Mesendoderm (in vitro differentiated cells): ENCODE data around the gene UBAC1.

Source experiments
- DNase-seq: peaks from one replicate; pipeline ENCODE4 v3.0.0; 2013
- H2AK5ac ChIP-seq: 2 replicates; pipeline ENCODE4 v1.6.1; 2013; ENCODE audit warnings: low read length, inconsistent platforms
- H2BK120ac ChIP-seq: 2 replicates; pipeline ENCODE4 v1.6.1; 2013; ENCODE audit warnings: low read depth, mild to moderate bottlenecking, low read length, moderate library complexity, mixed read lengths
- H2BK15ac ChIP-seq: replicated peaks from 2 replicates; pipeline ENCODE4 v1.6.1; 2013; ENCODE audit warnings: low read depth, mild to moderate bottlenecking, moderate library complexity
- H2BK5ac ChIP-seq: 2 replicates; pipeline ENCODE4 v1.6.1; 2013; ENCODE audit warnings: low read length, inconsistent platforms
- H3K18ac ChIP-seq: 2 replicates; pipeline ENCODE4 v1.6.1; 2013; ENCODE audit warnings: mild to moderate bottlenecking, low read length, mixed read lengths
- H3K23ac ChIP-seq: one replicate; pipeline ENCODE4 v1.6.1; 2013; ENCODE audit warnings: low read length
- H3K27ac ChIP-seq: 2 replicates; pipeline ENCODE4 v1.5.1; 2013; ENCODE audit warnings: low read depth, mild to moderate bottlenecking, inconsistent platforms, low read length, moderate library complexity
- H3K27me3 ChIP-seq: 2 replicates; pipeline ENCODE4 v1.6.1; 2013; ENCODE audit warnings: low read length, control low read depth, mild to moderate bottlenecking, inconsistent platforms; ENCODE audit not compliant: insufficient read depth, poor library complexity
- H3K36me3 ChIP-seq: 2 replicates; pipeline ENCODE4 v1.6.1; 2013; ENCODE audit warnings: low read length, inconsistent platforms; ENCODE audit not compliant: control insufficient read depth, insufficient read depth
- H3K4ac ChIP-seq: one replicate; pipeline ENCODE4 v1.6.1; 2013; ENCODE audit warnings: low read depth, mild to moderate bottlenecking, low read length, moderate library complexity
- H3K4me1 ChIP-seq: 2 replicates; pipeline ENCODE4 v1.6.1; 2013; ENCODE audit warnings: low read depth, low read length, inconsistent platforms; ENCODE audit not compliant: control insufficient read depth
- H3K4me2 ChIP-seq: 2 replicates; pipeline ENCODE4 v1.6.1; 2013; ENCODE audit warnings: low read length
- H3K4me3 ChIP-seq: 2 replicates; pipeline ENCODE4 v1.5.1; 2013; ENCODE audit warnings: mild to moderate bottlenecking, low read length
- H3K56ac ChIP-seq: one replicate; pipeline ENCODE4 v1.6.1; 2013; ENCODE audit warnings: low read length
- H3K79me1 ChIP-seq: 2 replicates; pipeline ENCODE4 v1.6.1; 2013; ENCODE audit warnings: low read length, inconsistent platforms
- H3K79me2 ChIP-seq: 2 replicates; pipeline ENCODE4 v1.6.1; 2013; ENCODE audit warnings: mild to moderate bottlenecking, low read length; ENCODE audit not compliant: control insufficient read depth, insufficient read depth
- H3K9ac ChIP-seq: 2 replicates; pipeline ENCODE4 v1.6.1; 2013; ENCODE audit warnings: low read length, inconsistent platforms
- H4K5ac ChIP-seq: one replicate; pipeline ENCODE4 v1.6.1; 2013; ENCODE audit warnings: low read length
- H4K8ac ChIP-seq: one replicate; pipeline ENCODE4 v1.6.1; 2013; ENCODE audit warnings: low read depth, mild to moderate bottlenecking, control low read depth, low read length, moderate library complexity
- WGBS: extraction: QIAGEN DNeasy Blood & Tissue Kit; methylation state at CpG from one replicate; pipeline ENCODE4 v1.1.7; 2013; ENCODE audit warnings: low lambda C conversion rate, missing lambda C conversion rate; ENCODE audit not compliant: insufficient coverage; ENCODE audit errors: extremely low coverage; 5-methylcytosine and 5-hydroxymethylcytosine counted together

The UBAC1 gene

DNA sequence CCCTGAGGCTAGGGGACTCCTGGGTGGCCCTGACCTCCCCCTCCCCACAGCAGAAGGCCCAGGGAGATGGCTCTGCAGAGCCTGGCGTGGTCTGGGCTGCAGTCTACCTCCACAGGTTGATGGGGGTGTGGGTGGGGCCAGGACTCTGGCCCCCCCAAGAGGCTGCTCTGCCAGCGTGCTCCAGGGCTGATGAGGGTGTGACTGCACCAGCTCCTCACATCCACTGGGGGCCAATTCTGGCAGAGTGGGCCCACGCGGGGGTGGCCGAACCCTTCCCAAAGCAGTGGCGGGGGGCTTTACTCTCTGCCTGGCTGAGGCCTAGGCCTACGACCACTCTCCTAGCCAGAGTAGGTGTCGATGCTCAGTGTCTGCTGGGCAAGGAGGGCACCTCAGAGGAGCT is 28.0 kb upstream of the UBAC1 start:
- Histone ChIP-seq H3K4me1 (peaks cover 6% of the 10 kb centered on the region), H3K4me3 (no peak overlapping the region), H3K27ac (no peak overlapping the region), H2AK5ac (no peak overlapping the region), H3K4me2 (no peak overlapping the region), H4K8ac (no peak overlapping the region), H3K9ac (no peak overlapping the region), H3K23ac (no peak overlapping the region), H3K79me2 (no peaks in the 10 kb centered on the region), H2BK120ac (no peak overlapping the region), H2BK15ac (no peak overlapping the region), H2BK5ac (no peak overlapping the region), H3K56ac (no peak overlapping the region), H3K36me3 (no peaks in the 10 kb centered on the region), H4K5ac (no peak overlapping the region), H3K18ac (no peak overlapping the region), H3K79me1 (no peaks in the 10 kb centered on the region), H3K27me3 (no peaks in the 10 kb centered on the region), H3K4ac (no peak overlapping the region)
- WGBS: no CpG with 5 or more reads among the region's 8 CpGs
- no peak for DNase-seq

DNA sequence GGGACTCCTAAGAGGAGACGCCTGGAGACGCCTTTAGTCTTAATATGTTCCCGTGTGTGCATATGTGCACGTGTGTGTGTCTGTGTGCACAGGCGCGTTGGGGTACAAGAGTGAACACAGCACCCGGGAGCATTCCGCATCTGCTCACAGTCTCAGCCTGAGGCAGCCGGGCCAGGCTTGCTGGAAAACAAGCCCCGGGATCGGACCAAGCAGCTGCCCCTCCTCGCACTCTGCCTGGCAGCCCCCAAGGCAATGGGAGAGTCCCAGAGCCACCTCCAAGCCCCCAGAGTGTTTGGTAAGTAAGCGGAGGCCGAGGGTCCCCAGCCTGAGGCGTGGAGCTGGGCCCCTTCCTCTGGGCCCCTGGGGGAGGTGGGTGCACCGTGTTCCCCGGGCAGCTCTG is 27.3 kb upstream of the UBAC1 start:
- Histone ChIP-seq H2BK5ac (no peak overlapping the region), H3K56ac (no peak overlapping the region), H3K4me2 (no peak overlapping the region), H3K36me3 (no peaks in the 10 kb centered on the region), H3K4ac (no peak overlapping the region), H3K9ac (no peak overlapping the region), H3K4me3 (no peak overlapping the region), H2AK5ac (no peak overlapping the region), H3K18ac (no peak overlapping the region), H3K4me1 (peaks cover 4% of the 10 kb centered on the region), H4K5ac (no peak overlapping the region), H3K27me3 (no peaks in the 10 kb centered on the region), H3K79me2 (no peaks in the 10 kb centered on the region), H2BK120ac (no peak overlapping the region), H4K8ac (no peak overlapping the region), H3K27ac (no peak overlapping the region), H2BK15ac (no peak overlapping the region), H3K79me1 (no peaks in the 10 kb centered on the region), H3K23ac (no peak overlapping the region)
- no peak for DNase-seq
- no CpG with 5 or more reads among the region's 17 CpGs for WGBS

DNA sequence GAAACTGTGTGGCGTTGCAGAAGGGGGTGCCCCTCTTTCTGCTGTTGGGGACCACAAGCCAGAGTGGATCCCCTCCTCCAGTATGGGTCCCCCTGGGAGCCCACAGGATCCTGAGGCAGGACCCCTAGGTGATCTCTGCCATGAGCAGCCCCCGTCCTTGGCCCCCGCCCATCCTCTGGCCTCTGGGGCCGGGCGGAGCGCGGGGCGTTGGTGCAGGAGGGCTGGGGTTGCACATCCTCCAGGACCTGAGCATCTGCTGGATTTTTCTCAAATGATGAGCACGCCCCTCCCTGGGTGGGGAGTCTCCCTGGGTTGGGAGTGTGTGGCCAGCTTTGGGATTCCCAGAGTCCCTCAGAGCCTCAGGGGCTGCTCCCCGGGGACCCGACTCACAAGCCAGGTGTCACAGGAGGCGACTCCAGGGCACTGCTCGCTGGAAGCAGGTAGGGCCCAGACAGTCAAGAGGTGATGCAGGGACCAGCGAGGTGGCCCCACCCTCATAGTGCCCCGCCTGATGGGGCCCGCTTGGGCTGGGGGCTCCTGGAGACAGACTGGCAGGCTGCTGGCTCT is 26.7 kb upstream of the UBAC1 start:
- Histone ChIP-seq H3K36me3 (no peaks in the 10 kb centered on the region), H3K56ac (no peak overlapping the region), H4K5ac (no peak overlapping the region), H3K79me2 (no peaks in the 10 kb centered on the region), H2BK120ac (no peak overlapping the region), H3K4ac (no peak overlapping the region), H3K4me1 (no peaks in the 10 kb centered on the region), H2BK15ac (no peak overlapping the region), H3K4me3 (no peak overlapping the region), H3K27me3 (no peaks in the 10 kb centered on the region), H3K23ac (no peak overlapping the region), H3K9ac (no peak overlapping the region), H3K79me1 (no peaks in the 10 kb centered on the region), H3K27ac (no peak overlapping the region), H2AK5ac (no peak overlapping the region), H3K4me2 (no peak overlapping the region), H2BK5ac (no peak overlapping the region), H4K8ac (no peak overlapping the region), H3K18ac (no peak overlapping the region)
- WGBS: no CpG with 5 or more reads among the region's 16 CpGs
- no peak for DNase-seq

DNA sequence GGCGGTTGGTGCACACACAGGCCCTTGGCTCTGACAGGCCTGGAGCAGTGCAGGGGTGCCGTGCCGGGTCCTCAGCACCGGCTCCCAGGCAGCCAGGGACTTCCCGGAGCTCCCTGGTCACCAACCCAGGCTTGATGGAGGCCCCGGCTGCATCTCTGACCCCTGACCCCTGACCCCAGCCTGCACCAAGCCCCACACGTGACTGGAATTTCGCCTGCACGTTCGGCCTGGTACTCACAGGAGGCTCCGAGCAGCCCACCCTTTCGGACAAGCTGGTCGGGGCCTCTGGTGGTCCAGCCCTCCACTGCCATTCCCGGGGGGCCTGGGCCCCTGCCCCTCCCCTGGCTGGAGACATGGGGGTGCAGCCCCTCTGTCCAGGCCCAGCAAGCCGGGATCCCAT is 25.4 kb upstream of the UBAC1 start:
- no peak overlapping the region for H3K9ac ChIP-seq
- no peaks in the 10 kb centered on the region for H3K27me3 ChIP-seq
- H3K4me2 ChIP-seq: no peak overlapping the region
- H3K79me2 ChIP-seq: no peaks in the 10 kb centered on the region
- H2BK120ac ChIP-seq: no peak overlapping the region
- H3K23ac ChIP-seq: no peak overlapping the region
- H3K4ac ChIP-seq: no peak overlapping the region
- H3K36me3 ChIP-seq: no peaks in the 10 kb centered on the region
- H2BK15ac ChIP-seq: no peak overlapping the region
- no peak overlapping the region for H3K56ac ChIP-seq
- H3K27ac ChIP-seq: no peak overlapping the region
- H4K5ac ChIP-seq: no peak overlapping the region
- H3K4me1 ChIP-seq: no peaks in the 10 kb centered on the region
- H4K8ac ChIP-seq: no peak overlapping the region
- no CpG with 5 or more reads among the region's 15 CpGs for WGBS
- H3K79me1 ChIP-seq: no peaks in the 10 kb centered on the region
- H2AK5ac ChIP-seq: no peak overlapping the region
- no peak overlapping the region for H3K18ac ChIP-seq
- no peak overlapping the region for H3K4me3 ChIP-seq
- H2BK5ac ChIP-seq: no peak overlapping the region
- DNase-seq: no peak

DNA sequence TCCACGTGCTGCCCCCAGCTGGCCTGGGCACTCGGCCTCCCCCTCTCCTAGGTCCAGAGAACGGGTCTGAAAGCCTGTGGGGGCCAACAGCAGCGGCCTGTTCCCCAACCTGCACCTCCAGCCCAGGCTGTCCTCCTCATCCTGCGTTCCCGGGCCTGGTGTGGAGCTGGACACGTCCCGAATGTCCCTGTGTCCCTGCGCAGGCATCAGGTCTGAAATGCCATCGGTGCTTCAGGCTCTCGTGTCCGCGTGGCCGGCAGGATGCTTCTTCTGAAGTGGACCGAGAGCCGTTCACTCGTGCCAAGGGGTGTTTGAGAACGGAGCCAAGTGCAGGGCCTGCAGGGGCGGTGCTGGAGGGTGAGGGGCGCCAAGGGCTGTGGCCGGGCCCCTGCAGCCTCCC is 24.7 kb upstream of the UBAC1 start:
- WGBS: no CpG with 5 or more reads among the region's 21 CpGs
- no peak overlapping the region for H2BK15ac ChIP-seq
- H3K27me3 ChIP-seq: no peaks in the 10 kb centered on the region
- H2AK5ac ChIP-seq: no peak overlapping the region
- no peak overlapping the region for H3K9ac ChIP-seq
- H3K4me3 ChIP-seq: no peak overlapping the region
- H3K36me3 ChIP-seq: no peaks in the 10 kb centered on the region
- H2BK120ac ChIP-seq: no peak overlapping the region
- H3K4me2 ChIP-seq: no peak overlapping the region
- H3K79me1 ChIP-seq: no peaks in the 10 kb centered on the region
- H3K23ac ChIP-seq: no peak overlapping the region
- H4K8ac ChIP-seq: no peak overlapping the region
- no peak overlapping the region for H2BK5ac ChIP-seq
- no peak overlapping the region for H3K27ac ChIP-seq
- no peak overlapping the region for H3K18ac ChIP-seq
- no peak overlapping the region for H3K56ac ChIP-seq
- no peak overlapping the region for H3K4ac ChIP-seq
- no peaks in the 10 kb centered on the region for H3K79me2 ChIP-seq
- no peak for DNase-seq
- H3K4me1 ChIP-seq: no peaks in the 10 kb centered on the region
- no peak overlapping the region for H4K5ac ChIP-seq

DNA sequence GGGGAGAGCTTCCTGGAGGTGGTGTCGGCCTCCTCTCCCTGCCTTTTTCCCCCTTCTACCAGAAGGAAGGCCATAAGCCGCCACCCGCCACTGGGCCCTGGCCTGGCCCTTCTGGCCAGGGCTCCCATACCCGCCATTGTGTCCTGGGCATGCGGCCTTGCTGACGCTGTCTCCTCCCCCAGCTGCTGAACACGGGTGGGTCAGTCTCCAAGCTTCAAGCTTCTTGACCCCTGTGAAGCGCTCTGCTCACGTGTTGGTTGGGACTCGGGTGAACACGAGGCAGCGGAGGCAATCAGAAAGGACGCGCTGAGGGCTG is 24.2 kb upstream of the UBAC1 start:
- no peak overlapping the region for H4K8ac ChIP-seq
- H2BK120ac ChIP-seq: no peak overlapping the region
- no peaks in the 10 kb centered on the region for H3K27me3 ChIP-seq
- H2BK5ac ChIP-seq: no peak overlapping the region
- H3K9ac ChIP-seq: no peak overlapping the region
- H3K56ac ChIP-seq: no peak overlapping the region
- no peak overlapping the region for H3K4ac ChIP-seq
- H4K5ac ChIP-seq: no peak overlapping the region
- no peaks in the 10 kb centered on the region for H3K79me1 ChIP-seq
- DNase-seq: no peak
- no peaks in the 10 kb centered on the region for H3K79me2 ChIP-seq
- H3K4me3 ChIP-seq: no peak overlapping the region
- no peaks in the 10 kb centered on the region for H3K4me1 ChIP-seq
- H3K4me2 ChIP-seq: no peak overlapping the region
- H3K23ac ChIP-seq: no peak overlapping the region
- H3K18ac ChIP-seq: no peak overlapping the region
- H3K27ac ChIP-seq: no peak overlapping the region
- no peak overlapping the region for H2BK15ac ChIP-seq
- whole genome bisulfite sequencing: no CpG with 5 or more reads among the region's 14 CpGs
- no peaks in the 10 kb centered on the region for H3K36me3 ChIP-seq
- H2AK5ac ChIP-seq: no peak overlapping the region
